ENCODE measurements around the gene KCNMA1.

DNA sequence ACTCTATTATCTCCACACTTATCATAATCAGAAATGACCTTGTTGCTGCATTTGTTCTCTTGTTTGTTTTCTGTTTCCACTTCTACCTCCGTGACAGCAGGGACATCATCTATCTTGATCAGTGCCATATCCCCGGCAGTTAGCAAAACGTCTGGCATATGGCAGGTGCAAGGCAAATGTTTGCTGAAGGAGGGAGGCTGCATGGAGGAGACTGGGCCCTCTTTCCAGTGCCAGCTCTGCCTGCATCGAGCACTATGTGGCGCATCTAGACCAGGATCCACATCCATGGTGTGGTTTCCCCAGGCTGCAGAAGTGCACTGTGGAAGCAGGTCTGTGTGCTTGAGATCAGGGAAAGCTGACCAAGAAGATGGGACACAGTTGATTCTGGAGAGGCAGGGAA lies 181.2 kb downstream of the KCNMA1 start:
- TF ChIP-seq, protein P1, sequence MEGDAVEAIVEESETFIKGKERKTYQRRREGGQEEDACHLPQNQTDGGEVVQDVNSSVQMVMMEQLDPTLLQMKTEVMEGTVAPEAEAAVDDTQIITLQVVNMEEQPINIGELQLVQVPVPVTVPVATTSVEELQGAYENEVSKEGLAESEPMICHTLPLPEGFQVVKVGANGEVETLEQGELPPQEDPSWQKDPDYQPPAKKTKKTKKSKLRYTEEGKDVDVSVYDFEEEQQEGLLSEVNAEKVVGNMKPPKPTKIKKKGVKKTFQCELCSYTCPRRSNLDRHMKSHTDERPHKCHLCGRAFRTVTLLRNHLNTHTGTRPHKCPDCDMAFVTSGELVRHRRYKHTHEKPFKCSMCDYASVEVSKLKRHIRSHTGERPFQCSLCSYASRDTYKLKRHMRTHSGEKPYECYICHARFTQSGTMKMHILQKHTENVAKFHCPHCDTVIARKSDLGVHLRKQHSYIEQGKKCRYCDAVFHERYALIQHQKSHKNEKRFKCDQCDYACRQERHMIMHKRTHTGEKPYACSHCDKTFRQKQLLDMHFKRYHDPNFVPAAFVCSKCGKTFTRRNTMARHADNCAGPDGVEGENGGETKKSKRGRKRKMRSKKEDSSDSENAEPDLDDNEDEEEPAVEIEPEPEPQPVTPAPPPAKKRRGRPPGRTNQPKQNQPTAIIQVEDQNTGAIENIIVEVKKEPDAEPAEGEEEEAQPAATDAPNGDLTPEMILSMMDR (IDR thresholded peaks at IDR 0.05), result no peak
- TF ChIP-seq POLR2A (IDR thresholded peaks at IDR 0.05) (no peak), POLR2AphosphoS5 (IDR thresholded peaks at IDR 0.05; ENCODE audit: insufficient read depth in 1 of 2, low read depth in 1 of 2) (no peak)

All from vagina (tissue), 2 donors.